WTC11 (cell line): ENCODE data around the gene STX8. TPM values are rescaled to one million over a fixed set of nuclear protein-coding genes. Genes with fewer than 3 reads are reported as not detected.

Experiments
- ATAC-seq: fragments of 200-7000 bp; cut with Tn5 transposase; 2 replicates; pipeline ENCODE4 v1.10.0; 2021; ENCODE audit warnings: mild to moderate bottlenecking, moderate library complexity
- CTCF ChIA-PET: fragments of 300-600 bp; sonication (Branson Sonifier 250); formaldehyde crosslinking; loops from one replicate; lab custom pipeline; 2021; ENCODE audit warnings: antibody characterized with exemption; lab: Charles Lee
- POLR2A ChIA-PET: fragments of 350-600 bp; sonication (Branson Sonifier 250); formaldehyde crosslinking; loops from one replicate; lab custom pipeline; 2021; ENCODE audit warnings: antibody characterized with exemption; lab: Charles Lee
- DNase-seq: peaks from one replicate; pipeline ENCODE4 v3.0.0; 2021; ENCODE audit warnings: low spot score
- H3K27ac Mint-ChIP-seq: 2 replicates; pipeline ENCODE4 v1.8.0; 2021; ENCODE audit warnings: mixed read lengths
- H3K27me3 Mint-ChIP-seq: 2 replicates; pipeline ENCODE4 v1.8.0; 2021; ENCODE audit warnings: low read depth, mild to moderate bottlenecking, moderate library complexity, mixed read lengths
- H3K36me3 Mint-ChIP-seq: 2 replicates; pipeline ENCODE4 v1.8.0; 2021; ENCODE audit warnings: mixed read lengths
- H3K4me1 Mint-ChIP-seq: 2 replicates; pipeline ENCODE4 v1.8.0; 2022; ENCODE audit warnings: mixed read lengths
- H3K4me3 Mint-ChIP-seq: 2 replicates; pipeline ENCODE4 v1.8.0; 2021; ENCODE audit warnings: mild to moderate bottlenecking, moderate library complexity, mixed read lengths
- H3K9me3 Mint-ChIP-seq: 2 replicates; pipeline ENCODE4 v1.8.0; 2021; ENCODE audit warnings: mixed read lengths
- CTCF ChIP-seq: fragments of 200-600 bp; IDR thresholded peaks from 2 replicates; pipeline ENCODE4 v1.8.0; 2022; ENCODE audit warnings: antibody characterized with exemption
- ELF4 ChIP-seq: sonication (generic); formaldehyde crosslinking; IDR thresholded peaks from 2 replicates; pipeline ENCODE4 v1.8.1; 2022; ENCODE audit warnings: low read depth, mild to moderate bottlenecking, moderate library complexity, missing genetic modification reagents
- ESRRA ChIP-seq: sonication (generic); formaldehyde crosslinking; IDR thresholded peaks from 2 replicates; pipeline ENCODE4 v1.8.1; 2022; ENCODE audit warnings: mild to moderate bottlenecking, missing genetic modification reagents, borderline replicate concordance
- ETV6 ChIP-seq: sonication (generic); formaldehyde crosslinking; IDR thresholded peaks from 2 replicates; pipeline ENCODE4 v1.8.1; 2022; ENCODE audit warnings: mild to moderate bottlenecking, missing genetic modification reagents
- FOXK1 ChIP-seq: sonication (generic); formaldehyde crosslinking; IDR thresholded peaks from 2 replicates; pipeline ENCODE4 v1.8.0; 2022; ENCODE audit warnings: mild to moderate bottlenecking, moderate library complexity, missing genetic modification reagents
- IRF1 ChIP-seq: sonication (generic); formaldehyde crosslinking; IDR thresholded peaks from 2 replicates; pipeline ENCODE4 v1.8.0; 2023; ENCODE audit warnings: missing genetic modification reagents
- JUN ChIP-seq: sonication (generic); formaldehyde crosslinking; IDR thresholded peaks from 2 replicates; pipeline ENCODE4 v1.8.0; 2023; ENCODE audit warnings: mild to moderate bottlenecking, missing genetic modification reagents
- NR3C1 ChIP-seq: sonication (generic); formaldehyde crosslinking; conservative IDR thresholded peaks from 2 replicates; pipeline ENCODE4 v1.8.1; 2023; ENCODE audit warnings: low read depth, mild to moderate bottlenecking, missing genetic modification reagents
- STAT6 ChIP-seq: sonication (generic); formaldehyde crosslinking; conservative IDR thresholded peaks from 2 replicates; pipeline ENCODE4 v1.8.1; 2023; ENCODE audit warnings: mild to moderate bottlenecking, low read depth, missing genetic modification reagents, moderate library complexity
- TP53 ChIP-seq: sonication (generic); formaldehyde crosslinking; IDR thresholded peaks from 2 replicates; pipeline ENCODE4 v1.8.1; 2023; ENCODE audit warnings: mild to moderate bottlenecking, missing genetic modification reagents
- USF1 ChIP-seq: sonication (generic); formaldehyde crosslinking; IDR thresholded peaks from 2 replicates; pipeline ENCODE4 v1.8.0; 2022; ENCODE audit warnings: mild to moderate bottlenecking, missing genetic modification reagents
- ZMAT4 ChIP-seq: fragments of 250-450 bp; sonication (Bioruptor Pico); IDR thresholded peaks from 2 replicates; pipeline ENCODE4 v1.9.0; 2021; ENCODE audit warnings: mild to moderate bottlenecking
- ZNF121 ChIP-seq: sonication (generic); formaldehyde crosslinking; IDR thresholded peaks from 2 replicates; pipeline ENCODE4 v1.8.0; 2023; ENCODE audit warnings: missing genetic modification reagents
- ZNF396 ChIP-seq: fragments of 250-450 bp; sonication (Bioruptor Pico); IDR thresholded peaks from 2 replicates; pipeline ENCODE4 v1.8.0; 2021; ENCODE audit warnings: mild to moderate bottlenecking, moderate library complexity, borderline replicate concordance
- total RNA-seq: library from RNA; stranded (reverse); gene quantifications from 3 replicates; pipeline ENCODE4 v1.2.3, GENCODE V29; 2021
- TF ChIP-seq, protein P1 (sequence below): fragments of 250-450 bp; sonication (Bioruptor Pico); conservative IDR thresholded peaks from 2 replicates; pipeline ENCODE4 v1.9.0; 2021; ENCODE audit warnings: mild to moderate bottlenecking
- TF ChIP-seq, protein P2 (sequence below): sonication (generic); formaldehyde crosslinking; IDR thresholded peaks from 2 replicates; pipeline ENCODE4 v1.8.0; 2023; ENCODE audit warnings: mild to moderate bottlenecking, missing genetic modification reagents

STX8 gene
- total RNA-seq, 1 experiment from 2014 or later = 39.9 TPM

DNA sequence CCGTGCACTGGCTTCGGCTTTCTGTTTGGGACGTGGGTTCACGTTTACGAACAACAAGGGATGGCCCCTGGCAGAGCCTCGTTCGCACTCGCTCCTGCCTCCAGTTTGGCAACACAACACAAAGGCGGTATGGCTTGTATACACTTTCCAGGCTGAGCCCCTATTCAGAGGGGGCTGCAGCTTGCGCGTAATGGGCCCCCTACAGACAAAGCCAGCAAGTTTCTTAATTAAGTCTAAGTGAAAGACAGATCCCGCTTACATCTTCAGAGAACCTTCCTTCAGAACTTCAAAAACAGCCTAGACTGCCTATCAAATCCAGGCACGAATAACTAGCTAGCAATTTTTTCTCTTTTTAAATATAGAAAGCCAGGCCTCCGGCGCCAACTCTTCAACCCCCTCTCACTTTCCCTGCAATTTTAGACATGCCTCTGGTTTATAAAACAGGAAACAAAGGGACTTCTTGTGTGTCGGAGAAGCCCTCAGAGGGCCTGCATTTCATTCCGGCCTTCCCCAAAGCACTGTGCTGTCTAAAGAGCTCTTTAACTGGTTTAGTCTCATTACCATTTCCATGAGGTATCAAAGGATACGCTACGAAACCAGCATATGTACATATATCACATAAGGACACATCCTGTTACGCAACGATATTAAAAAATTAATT is 244.9 kb downstream of the STX8 start (continued):
- no peak for TF ChIP-seq IRF1 (CRISPR knock-in tag)

DNA sequence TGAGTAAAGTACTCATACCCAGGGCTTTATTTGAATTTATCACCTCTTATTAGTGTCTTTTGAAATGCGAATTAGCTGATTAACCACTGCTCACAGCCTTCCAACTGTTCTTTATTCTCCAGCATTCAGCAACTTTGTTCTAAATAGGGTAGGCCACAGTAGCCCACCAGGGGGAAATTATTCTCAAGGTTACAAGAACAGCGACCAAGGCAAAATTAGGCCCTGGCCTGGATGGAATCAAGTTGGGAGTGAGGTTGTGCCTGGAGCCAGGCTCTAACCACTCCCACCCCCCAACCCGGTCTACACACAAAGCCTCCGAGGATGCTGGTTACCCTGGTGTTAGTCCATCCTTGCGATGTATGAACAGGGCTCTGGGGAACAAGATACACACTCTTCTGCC is 245.5 kb downstream of the STX8 start:
- Mint-ChIP-seq H3K9me3 (peaks cover 14% of the 10 kb centered on the region), H3K4me1 (peaks cover 37% of the 10 kb centered on the region), H3K36me3 (peaks cover 16% of the 10 kb centered on the region), H3K27ac (no peak overlapping the region; the same call in 1 of the 2 replicates)
- ATAC-seq = peak; percentile 77
- ChIA-PET POLR2A (no interaction called here), CTCF (interaction anchor here (1.2 to 2.2 kb wide), 2 partner anchors 12 to 39 kb away, joined by 5 to 8 read pairs; no protein-coding TSS in a partner anchor)
- peak; percentile 25 for DNase-seq
- TF ChIP-seq, protein P1, sequence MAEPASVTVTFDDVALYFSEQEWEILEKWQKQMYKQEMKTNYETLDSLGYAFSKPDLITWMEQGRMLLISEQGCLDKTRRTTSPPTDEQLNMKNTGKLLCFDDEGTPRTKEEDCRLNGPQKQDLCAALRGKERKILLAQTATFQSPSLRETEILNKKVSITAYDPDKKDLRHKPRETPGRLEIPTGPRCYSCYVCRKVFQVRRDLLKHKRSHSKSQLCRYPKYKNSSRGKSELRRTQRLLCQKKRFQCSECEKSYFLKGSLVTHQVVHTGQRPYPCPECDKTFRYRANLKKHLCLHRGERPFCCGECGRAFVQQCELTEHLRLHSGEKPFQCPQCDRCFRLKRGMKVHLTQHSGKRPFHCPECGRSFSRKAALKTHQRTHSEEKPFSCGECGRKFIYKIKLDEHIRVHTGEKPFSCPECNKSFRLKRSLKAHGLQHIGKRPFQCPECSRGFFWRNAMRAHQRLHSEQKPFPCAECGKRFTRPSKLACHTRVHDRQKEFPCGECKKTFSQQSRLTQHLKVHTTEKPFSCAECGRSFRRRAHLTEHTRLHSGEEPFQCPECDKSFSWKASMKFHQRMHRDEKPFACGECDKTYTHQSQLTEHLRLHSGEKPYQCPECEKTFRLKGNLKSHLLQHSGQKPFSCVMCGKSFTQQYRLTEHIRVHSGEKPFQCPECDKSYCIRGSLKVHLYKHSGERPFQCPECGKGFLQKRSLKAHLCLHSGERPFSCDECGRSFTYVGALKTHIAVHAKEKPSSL (CRISPR knock-in tag) = no peak
- TF ChIP-seq ZMAT4 (CRISPR knock-in tag) = no peak
- TF ChIP-seq ETV6 = no peak
- no peak for TF ChIP-seq STAT6 (CRISPR knock-in tag)
- TF ChIP-seq JUN (CRISPR knock-in tag) = no peak
- TF ChIP-seq ZNF396 = no peak
- no peak for TF ChIP-seq CTCF
- no peak for TF ChIP-seq TP53 (CRISPR knock-in tag)
- no peak for TF ChIP-seq ELF4 (CRISPR knock-in tag)
- TF ChIP-seq, protein P2, sequence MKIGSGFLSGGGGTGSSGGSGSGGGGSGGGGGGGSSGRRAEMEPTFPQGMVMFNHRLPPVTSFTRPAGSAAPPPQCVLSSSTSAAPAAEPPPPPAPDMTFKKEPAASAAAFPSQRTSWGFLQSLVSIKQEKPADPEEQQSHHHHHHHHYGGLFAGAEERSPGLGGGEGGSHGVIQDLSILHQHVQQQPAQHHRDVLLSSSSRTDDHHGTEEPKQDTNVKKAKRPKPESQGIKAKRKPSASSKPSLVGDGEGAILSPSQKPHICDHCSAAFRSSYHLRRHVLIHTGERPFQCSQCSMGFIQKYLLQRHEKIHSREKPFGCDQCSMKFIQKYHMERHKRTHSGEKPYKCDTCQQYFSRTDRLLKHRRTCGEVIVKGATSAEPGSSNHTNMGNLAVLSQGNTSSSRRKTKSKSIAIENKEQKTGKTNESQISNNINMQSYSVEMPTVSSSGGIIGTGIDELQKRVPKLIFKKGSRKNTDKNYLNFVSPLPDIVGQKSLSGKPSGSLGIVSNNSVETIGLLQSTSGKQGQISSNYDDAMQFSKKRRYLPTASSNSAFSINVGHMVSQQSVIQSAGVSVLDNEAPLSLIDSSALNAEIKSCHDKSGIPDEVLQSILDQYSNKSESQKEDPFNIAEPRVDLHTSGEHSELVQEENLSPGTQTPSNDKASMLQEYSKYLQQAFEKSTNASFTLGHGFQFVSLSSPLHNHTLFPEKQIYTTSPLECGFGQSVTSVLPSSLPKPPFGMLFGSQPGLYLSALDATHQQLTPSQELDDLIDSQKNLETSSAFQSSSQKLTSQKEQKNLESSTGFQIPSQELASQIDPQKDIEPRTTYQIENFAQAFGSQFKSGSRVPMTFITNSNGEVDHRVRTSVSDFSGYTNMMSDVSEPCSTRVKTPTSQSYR (CRISPR knock-in tag) = no peak
- TF ChIP-seq NR3C1 = no peak
- no peak for TF ChIP-seq ZNF121
- no peak for TF ChIP-seq ESRRA (CRISPR knock-in tag)
- TF ChIP-seq USF1 (CRISPR knock-in tag) = no peak
- no peak for TF ChIP-seq FOXK1 (CRISPR knock-in tag)
- TF ChIP-seq, all 79 proteins: peak for 0
- H3K4me3 Mint-ChIP-seq = peak overlapping the region; percentile 48; the same call in 1 of the 2 replicates
- H3K27me3 Mint-ChIP-seq = peaks cover 8% of the 10 kb centered on the region
